H1 (cell line): Measurements from ENCODE around the gene OSBP2. TPM values are rescaled to one million over a fixed set of nuclear protein-coding genes. Genes with fewer than 3 reads are reported as not detected.

Experiments used
- FOSL1 ChIP-seq: IDR thresholded peaks from 2 replicates; pipeline ENCODE4 v1.6.1; 2011; ENCODE audit warnings: mild to moderate bottlenecking, low read depth, low read length, moderate library complexity; ENCODE audit not compliant: insufficient read depth
- polyA plus RNA-seq, 7 experiments: library from polyadenylated mRNA; depleted of rRNA in 3 of 7; stranded (reverse) in 5 of 7; unstranded in 2 of 7; fragments of >200 nt in 5 of 7; fragments of 200-250 nt in 2 of 7; gene quantifications; 1 replicate in 5 of 7; 2 replicates in 1 of 7; 4 replicates in 1 of 7; pipeline versions ENCODE4 v1.2.1 to v1.2.3, GENCODE V29; 2011 to 2013; ENCODE audit warnings: missing spikeins in 2 of 7, mixed read lengths in 2 of 7
- total RNA-seq: library from RNA; stranded (reverse); fragmentation: NEBNext Ultra II Directional; extraction: Animal tissue kit (Norgen Biotek cat#: 25700); gene quantifications from 2 replicates; pipeline ENCODE4 v1.2.1, GENCODE V29; 2021

The OSBP2 gene
- total and polyA plus RNA-seq, 2 of the 8 experiments (the other 6 are each of a cell fraction or from before 2014, with no cell fraction given), result 3.4 to 3.7 TPM

GRCh38 chr22:30681831-30682230 lies 12.8 kb upstream of the OSBP2 start (continued):
- TF ChIP-seq FOSL1, result no peak
- TF ChIP-seq, all 59 proteins: peak for 0
